GM19240 (cell line): ENCODE results near the gene TMC8.
A peak's percentile ranks its signal among the peaks of the same experiment; 100 is the strongest.
"Not testable (repeated sequence)": the region's sequence is repeated elsewhere in the genome, so short reads cannot be mapped to it uniquely, and the experiment has no call there.

Source experiments
- DNase-seq: peaks from one replicate; pipeline ENCODE4 v3.0.0; 2011; ENCODE audit warnings: low spot score; ENCODE audit not compliant: insufficient read length

Gene TMC8

DNA sequence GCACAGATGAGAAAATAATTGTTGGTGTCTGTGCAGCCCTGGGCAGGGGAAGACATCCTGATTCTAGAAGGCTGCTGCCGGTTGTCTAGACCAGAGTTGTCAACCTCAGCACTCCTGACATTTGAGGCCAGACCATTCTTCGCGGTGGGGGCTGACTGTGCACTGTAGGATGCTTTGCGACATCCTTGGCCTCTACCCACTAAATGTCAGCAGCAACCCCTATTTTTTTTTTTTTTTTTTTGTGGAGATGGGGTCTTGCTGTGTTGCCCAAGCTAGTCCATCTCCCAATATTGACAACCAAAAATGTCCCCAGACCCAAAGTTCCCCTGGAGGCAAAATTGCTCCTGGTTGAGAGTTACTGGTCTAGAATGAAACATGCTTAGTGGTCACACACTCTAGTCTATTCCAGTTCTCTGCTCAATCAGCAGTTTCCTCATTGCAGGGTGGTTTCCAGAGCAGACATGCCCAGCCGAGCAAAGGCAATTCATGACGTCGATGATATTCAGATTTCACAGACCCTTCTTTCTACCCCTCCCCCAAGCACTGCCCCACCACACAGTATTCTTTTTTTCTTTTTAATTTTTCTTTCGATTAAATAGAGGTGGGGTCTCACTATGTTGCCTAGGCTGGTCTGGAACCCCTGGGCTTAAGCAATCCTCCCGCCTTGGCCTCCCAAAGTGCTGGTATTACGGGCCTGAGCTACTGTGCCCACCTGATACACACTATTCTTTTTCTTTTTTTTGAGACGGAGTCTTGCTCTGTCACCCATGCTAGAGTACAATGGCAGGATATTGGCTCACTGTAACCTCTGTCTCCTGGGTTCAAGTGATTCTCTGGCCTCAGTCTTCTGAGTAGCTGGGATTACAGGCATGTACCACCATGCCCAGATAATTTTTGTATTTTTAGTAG is 24.6 kb downstream of the TMC8 start:
- DNase-seq: no peak

DNA sequence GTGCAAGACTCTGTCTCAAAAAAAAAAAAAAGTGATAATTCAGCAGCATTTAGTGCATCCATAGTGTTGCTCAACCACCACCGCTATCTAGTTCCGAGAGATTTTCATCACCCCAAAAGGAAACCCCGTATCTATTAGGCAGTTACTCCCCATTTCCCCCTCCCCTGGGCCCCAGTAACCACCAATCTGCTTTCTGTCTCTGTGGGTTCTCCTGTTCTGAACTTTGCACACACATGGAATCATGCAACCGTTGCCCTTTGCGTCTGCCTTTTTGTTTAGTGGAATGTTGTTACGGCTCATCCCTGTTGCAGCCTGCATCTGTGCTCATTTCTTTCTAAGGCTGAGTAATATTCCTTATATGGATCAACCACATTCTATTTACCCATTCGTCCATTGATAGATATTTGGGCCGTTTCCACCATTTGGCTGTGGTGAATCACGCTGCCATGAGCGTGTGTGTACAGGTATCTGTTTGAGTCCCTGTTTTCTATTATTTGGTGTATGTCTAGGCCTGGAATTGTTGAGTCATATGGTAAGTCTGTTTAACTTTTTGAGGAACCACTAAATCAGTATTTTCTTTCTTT is 29.1 kb downstream of the TMC8 start:
- DNase-seq: no peak

DNA sequence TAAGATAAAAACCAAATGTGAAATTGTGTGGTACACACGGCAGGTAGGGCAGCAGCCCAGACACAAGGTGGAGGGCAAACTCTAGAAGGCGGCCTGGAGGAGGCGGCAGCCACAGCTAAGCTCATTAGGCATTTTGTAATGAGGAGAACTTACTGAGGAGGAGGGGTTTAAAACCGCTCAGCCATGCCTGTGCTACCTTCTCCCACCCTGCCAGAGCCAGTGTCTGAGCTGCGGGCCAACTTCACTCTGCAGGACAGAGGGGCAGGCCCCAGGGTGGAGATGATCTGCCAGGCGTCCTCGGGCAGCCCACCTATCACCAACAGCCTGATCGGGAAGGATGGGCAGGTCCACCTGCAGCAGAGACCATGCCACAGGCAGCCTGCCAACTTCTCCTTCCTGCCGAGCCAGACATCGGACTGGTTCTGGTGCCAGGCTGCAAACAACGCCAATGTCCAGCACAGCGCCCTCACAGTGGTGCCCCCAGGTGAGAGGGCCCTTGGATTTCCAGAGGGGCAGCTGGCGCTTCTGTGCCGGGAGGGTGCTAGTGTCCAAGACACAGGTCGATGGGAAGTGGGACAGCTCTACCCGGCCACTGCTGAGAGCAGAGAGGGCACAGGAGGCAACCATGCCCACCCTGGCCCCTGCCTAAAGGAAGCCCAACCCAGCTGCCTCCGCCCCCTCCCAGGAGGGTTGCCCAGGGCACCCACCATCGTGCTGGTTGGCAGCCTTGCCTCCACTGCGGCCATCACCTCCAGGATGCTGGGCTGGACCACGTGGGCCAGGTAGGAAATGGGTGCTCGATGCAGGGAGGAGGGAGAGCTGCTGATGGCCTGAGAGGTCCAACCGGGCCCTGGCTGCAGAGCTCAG is 33.5 kb downstream of the TMC8 start:
- no peak for DNase-seq

DNA sequence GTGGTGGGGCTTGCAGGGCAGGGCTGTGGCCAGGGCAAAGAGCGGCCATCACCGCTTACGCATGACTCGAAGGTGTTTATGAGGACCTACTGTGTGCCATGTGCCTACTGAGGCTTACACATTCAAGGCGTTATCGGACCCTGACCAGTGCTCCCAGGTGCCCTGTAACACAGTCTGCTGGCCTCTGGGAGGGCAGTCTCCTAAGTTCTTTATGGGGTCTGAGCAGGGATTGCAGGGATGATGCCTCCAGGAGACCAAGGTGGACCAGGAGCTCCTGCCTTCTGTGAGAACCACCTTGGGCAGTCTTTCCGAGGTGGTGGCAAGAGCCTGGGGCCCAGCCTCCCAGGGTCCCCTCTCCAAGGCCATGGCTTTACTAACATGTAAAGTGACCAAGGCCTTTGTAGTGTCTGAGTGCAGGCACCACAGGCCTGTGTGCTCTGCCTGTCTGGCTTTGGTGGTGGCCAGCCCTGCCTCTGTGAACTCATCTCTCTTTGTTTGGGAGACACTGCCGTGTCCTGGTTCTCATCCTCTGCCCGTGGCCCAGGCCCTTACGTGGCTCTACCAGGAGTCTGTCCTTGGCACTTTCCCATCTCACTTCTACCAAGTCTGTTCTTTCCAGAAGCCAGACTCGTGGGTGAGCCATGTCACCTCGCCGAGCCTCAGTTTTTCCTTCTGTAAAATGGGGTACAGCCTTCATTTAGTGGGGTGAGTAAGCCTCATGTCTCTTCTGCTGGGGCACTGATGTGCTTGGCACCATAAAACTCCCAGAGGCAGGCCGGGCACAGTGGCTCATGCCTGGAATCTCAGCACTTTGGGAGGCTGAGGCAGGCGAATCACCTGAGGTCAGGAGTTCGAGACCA is 34.4 kb downstream of the TMC8 start:
- DNase-seq: no peak

DNA sequence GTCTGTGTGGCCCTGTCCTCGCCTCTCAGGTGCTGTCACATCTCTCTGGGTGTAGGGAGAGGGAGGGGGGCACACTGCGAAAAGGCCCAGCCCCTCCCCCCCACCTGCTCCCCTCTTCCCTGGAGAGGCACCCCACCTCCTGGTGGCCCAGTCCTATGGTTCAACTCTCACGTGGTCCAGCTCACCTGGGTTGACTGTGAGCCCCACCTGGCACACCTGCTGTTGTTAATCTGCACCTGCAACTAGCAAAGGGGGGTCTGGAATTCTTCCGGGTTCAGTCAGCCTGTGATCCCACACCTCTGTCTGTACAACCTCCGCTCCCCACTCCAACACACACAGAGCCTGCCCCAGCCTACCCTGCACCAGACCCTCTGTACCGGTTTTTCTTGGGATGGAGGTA is 35.8 kb downstream of the TMC8 start:
- DNase-seq: no peak

DNA sequence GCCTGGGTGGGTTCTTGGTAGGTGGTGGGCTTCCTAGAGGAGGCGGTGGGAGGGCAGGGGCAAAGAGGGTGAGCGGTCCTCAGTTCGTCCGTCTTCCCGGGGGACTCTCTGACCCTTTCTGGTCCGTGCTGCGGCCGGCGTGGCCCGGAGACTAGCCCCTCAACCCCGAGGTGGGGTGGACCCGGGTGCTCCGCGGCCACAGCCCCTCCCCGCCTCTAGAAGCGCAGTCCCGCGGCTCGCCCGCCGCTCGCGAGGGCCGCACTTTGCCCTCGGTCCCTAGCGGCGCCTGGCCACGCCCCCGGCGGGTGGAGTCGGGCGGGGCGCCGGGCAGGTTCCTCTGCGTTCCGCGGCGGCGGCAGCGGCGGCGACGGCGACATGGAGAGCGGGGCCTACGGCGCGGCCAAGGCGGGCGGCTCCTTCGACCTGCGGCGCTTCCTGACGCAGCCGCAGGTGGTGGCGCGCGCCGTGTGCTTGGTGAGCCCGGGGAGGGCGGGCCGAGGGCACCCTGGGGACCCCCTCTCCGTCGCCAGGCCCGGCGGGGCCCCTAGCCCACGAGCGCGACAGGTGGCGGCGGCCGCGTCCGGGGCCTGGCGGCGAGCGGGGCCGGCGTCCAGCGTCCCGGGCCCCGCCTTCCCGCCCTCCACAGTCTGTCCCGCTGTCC is 37.8 kb downstream of the TMC8 start, which contains the start of gene SYNGR2:
Gene SYNGR2, plus strand, starts transcription at position 340 of the 661 bp plus-strand sequence. Its CDS starts 36 bp downstream, at position 376.
- peak; percentile 87 for DNase-seq

DNA sequence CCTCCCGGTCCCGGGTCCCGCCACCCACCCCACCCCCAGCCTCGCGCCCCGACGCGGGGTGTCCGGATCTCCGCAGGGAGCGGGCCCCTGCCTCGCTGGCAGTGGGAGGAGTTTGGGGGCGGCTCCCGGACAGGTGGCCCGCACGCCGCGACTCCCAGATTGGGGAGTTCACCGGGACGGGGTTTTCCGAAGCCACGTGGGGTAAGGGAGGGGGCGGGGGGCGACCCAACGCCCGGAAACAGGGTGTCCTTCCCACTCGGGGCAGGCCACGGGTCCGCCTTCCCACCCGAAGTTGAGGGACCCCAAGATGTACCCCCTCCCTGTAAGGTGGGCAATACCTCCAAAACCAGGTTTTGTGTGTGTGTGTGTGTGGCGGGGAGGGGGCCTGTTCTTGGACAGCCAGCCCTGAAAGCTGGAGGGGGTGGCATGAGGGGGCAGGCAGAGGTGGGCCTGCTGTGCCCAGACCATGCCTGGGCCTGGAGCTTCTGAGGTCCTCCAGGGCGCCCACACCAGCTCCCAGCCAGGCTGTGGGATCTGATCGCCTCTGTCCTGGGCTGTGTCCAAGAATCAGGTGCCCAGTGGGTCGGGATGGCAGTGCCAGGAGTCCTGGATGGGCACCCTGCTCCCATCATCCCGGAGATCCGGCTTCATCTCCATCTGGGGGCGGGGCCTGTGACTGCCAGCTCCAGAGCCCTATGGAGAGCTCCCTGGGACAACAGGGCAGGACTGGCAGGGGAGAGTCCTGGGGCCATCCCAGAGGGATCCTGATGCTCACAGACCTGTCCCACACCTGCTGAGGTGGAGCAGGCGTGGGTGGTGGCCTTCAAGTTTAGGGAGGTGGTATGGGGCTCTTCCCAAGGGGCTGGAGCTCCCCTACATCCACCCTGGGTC is 38.6 kb downstream of the TMC8 start:
- DNase-seq: no peak

DNA sequence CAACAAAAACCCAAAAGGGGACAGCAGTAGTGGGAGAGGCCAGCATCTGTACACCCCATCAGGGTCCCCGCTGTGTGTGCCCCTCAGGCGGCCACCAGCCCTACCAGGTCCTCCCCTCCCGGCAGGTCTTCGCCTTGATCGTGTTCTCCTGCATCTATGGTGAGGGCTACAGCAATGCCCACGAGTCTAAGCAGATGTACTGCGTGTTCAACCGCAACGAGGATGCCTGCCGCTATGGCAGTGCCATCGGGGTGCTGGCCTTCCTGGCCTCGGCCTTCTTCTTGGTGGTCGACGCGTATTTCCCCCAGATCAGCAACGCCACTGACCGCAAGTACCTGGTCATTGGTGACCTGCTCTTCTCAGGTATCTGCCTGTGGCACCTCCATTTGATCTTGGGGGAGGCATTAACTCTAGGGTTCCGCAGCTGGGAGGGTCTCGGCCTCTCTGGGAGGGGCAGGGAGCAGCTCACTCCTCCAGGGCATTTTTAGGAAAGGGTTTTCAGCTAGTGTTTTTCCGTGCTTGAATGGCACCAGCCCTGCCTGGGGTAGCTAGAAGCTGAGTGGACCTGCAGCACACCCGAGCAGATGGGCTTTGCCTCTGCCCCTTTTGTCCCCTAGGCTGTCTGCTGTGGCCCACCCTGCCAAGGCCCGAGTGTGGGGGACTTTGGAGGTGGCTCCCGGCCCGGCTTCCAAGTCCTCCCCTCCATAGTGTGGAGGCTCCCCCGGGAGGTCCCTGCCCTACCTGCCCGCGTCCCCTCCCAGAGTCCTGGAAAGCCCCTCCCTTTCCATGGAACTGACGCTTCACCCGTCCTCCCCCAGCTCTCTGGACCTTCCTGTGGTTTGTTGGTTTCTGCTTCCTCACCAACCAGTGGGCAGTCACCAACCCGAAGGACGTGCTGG is 40.4 kb downstream of the TMC8 start:
- no peak for DNase-seq

DNA sequence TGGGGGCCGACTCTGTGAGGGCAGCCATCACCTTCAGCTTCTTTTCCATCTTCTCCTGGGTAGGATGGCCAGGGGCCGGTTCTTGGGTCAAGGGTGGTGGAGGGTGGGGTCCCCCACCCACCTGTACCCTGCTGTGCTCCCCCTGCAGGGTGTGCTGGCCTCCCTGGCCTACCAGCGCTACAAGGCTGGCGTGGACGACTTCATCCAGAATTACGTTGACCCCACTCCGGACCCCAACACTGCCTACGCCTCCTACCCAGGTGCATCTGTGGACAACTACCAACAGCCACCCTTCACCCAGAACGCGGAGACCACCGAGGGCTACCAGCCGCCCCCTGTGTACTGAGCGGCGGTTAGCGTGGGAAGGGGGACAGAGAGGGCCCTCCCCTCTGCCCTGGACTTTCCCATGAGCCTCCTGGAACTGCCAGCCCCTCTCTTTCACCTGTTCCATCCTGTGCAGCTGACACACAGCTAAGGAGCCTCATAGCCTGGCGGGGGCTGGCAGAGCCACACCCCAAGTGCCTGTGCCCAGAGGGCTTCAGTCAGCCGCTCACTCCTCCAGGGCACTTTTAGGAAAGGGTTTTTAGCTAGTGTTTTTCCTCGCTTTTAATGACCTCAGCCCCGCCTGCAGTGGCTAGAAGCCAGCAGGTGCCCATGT is 41.1 kb downstream of the TMC8 start:
- DNase-seq: not testable (repeated sequence)

DNA sequence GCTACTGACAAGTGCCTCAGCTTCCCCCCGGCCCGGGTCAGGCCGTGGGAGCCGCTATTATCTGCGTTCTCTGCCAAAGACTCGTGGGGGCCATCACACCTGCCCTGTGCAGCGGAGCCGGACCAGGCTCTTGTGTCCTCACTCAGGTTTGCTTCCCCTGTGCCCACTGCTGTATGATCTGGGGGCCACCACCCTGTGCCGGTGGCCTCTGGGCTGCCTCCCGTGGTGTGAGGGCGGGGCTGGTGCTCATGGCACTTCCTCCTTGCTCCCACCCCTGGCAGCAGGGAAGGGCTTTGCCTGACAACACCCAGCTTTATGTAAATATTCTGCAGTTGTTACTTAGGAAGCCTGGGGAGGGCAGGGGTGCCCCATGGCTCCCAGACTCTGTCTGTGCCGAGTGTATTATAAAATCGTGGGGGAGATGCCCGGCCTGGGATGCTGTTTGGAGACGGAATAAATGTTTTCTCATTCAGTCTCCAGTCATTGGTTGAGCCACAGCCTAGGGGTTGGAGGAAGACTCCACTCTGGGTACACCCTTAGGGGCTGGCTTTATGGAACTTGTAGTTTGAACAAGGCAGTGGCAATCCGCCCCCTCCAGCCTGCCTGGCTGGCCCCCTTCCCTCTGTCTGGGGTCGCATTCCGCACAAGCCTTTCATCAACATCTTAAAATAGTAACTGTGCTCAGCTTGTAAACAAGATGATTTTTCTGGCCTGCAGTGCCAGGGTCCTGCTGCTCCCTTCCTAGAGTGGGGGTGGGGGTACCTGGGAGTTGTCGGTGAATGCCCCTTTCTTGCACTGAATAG is 41.9 kb downstream of the TMC8 start:
- no peak for DNase-seq

DNA sequence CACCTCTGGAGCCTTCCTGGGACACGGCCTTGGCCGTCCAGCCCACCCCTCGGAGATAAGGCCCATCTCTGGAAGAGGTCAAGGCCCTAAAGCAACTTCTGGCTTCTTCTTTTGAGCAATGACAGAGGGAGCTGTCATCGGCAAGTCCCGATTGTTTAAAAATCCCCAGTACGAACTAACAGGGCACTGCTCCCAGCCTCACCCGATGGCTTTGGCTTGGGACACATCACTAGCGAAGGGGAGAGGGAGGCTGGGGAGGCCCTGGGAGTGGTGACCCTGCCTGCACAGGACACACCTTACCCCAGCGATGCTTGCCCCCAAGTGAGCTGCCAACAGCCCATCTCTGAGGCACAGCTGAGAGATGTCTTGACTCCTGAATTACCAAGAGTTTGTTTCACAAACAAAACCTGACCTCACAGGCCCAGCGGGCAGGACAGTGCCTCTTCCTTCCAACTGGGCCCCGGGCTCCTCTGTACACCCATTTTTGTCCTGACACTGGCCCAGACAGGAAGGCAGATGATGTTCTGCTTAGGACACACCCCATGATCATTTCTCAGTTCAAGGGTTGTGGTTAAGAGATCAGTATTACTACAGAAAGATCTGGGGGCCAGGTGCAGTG is 42.6 kb downstream of the TMC8 start:
- DNase-seq: no peak

DNA sequence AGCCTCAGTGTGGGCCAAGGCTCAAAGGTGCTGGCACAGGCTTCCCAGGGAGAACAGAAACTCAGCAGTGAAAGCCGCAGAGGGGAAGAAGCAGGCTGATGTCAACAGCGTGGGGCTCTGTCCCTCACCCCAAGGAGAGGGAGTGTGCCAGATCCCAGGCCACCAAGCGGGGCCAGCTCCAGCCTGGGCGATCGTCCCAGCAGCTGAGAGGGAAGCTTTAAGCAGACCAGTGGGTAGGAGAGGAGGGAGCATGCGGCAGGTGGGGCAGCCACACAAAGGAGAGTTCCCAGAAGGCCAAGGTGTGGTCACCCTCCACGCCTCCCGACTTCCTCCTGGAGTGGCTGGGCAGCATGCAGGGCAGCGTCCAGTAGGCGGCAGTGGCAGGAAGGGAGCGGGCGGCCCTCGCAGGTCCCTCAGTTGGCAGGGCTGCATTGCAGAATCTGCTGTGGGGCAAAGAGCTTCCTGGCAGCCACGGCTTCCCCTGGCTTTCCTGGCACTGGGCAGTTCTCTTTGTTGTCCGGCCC is 43.8 kb downstream of the TMC8 start:
- no peak for DNase-seq

DNA sequence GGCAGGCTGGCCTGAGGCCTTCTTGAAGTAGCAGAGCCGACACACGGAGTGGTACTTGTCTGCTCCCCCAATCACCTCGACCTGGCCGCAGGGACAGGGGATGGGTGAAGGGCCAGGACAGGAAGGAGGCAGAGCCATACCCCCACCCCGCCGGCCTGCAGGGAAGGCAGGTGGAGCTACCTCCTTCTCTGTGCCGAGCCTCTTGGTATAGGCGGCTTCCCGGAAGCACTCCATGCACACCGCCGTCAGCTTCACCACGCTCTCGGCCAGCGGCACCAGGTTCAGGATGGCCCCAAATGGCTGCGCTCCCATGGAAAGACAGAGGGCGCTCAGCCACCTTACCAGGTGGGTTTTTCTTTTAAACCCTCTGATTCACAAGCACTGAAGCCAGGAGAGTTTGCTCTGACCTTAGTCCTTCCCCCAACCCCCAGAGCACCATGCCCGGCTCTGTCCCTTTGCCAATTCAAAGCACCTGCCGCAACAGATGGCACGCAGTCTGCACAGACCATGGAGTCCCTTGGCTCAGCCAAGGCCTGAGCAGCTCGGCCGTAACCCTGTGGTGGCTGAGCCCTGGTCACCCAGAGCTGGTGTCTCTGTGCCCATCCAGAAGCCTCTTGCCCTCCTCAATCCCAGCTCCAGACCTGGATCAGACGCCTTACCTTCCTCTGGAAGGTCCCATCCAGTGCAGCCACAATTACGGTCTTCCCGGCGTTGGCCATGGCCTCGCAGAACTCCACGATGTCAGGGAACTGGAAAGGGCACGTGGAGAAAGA is 44.5 kb downstream of the TMC8 start:
- no peak for DNase-seq

DNA sequence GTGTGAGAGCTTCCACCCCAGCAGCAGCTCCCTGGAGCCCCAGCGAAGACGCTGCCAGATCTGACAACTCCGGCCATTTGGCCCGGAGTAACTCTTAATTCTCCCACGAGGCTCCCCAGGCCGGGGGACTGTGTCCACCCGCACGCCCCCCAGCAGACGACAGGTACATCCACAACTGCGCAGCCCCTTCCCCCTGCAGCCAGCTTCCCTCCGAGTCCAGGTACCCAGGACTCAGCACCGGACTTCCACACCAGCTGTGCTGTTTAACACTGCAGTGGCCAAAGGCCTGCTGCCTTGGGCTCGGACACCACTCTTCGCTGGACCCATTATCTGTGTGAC is 45.0 kb downstream of the TMC8 start:
- DNase-seq: no peak

DNA sequence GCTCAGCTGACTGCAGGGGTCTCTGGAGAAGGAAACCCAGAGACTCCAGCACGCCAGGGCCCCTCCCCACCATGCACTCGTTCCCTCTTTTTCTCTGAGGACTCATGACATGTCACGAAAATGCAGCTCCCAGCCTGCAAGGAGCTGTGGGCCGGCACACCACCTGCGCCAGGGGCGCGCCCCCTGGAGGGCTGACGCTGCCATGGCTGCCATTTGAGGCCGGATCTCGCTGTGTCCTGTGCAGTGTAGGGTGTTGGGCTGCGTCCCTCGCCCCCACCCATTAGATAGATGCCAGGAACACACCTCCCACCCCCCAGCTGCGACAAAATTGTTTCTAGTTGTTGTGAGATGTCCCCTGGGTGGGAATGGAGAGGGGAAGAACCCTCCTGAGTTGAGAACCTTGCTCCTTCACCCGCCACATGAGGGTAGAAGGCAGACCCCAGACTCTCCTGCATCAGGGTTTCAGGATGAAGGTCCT is 46.0 kb downstream of the TMC8 start:
- no peak for DNase-seq

DNA sequence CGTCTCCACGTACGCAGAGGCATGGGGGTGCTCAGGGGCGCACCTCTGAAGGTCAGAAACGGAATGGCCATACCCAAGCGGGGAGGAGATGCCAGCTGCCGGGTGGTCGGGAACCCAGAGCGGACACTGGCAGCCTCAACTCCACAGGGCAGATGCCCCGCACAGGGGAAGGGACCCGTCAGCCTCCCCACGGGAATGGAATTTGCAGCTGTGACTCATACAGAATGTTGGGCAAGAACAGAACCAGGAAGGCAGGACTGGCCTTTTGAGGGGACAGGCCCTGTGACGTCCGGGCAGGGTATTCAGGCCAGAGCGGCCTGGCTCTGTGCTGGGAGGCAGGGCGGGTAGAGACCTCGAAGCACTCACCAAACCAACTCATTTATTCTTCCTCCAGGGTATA is 48.8 kb downstream of the TMC8 start:
- DNase-seq: no peak
